Keratinocyte (primary cell): ENCODE results near the gene TRAF1. TPM values are rescaled to one million over a fixed set of nuclear protein-coding genes. Genes with fewer than 3 reads are reported as not detected.

Source experiments
- DNase-seq: peaks from one replicate; pipeline ENCODE4 v3.0.0-alpha.2; 2011; ENCODE audit warnings: low read depth, missing footprints, low spot score
- FAIRE-seq: peaks from 2 replicates; lab custom pipeline; 2011; peaks lifted over from hg19 to GRCh38; lab: Jason Lieb, UNC
- H2AFZ ChIP-seq: 2 replicates; pipeline ENCODE4 v1.6.0; 2012; ENCODE audit warnings: low read length, control low read depth, inconsistent platforms; ENCODE audit not compliant: control insufficient read depth
- H3K27ac ChIP-seq: 2 replicates; pipeline ENCODE4 v1.5.1; 2011; ENCODE audit warnings: low read length; ENCODE audit not compliant: control insufficient read depth, insufficient read depth
- H3K27me3 ChIP-seq: 3 replicates; pipeline ENCODE4 v1.6.0; 2011; ENCODE audit warnings: low read length; ENCODE audit not compliant: control insufficient read depth, insufficient read depth; ENCODE audit errors: extremely low read depth
- H3K36me3 ChIP-seq, 2 experiments: 2 replicates in 1 of 2; 3 replicates in 1 of 2; pipeline ENCODE4 v1.5.1; 2011; ENCODE audit warnings: low read length in 2 of 2, mild to moderate bottlenecking in 1 of 2; ENCODE audit not compliant: control insufficient read depth in 2 of 2, insufficient read depth in 2 of 2; ENCODE audit errors: extremely low read depth in 1 of 2
- H3K4me1 ChIP-seq: 3 replicates; pipeline ENCODE4 v1.5.1; 2011; ENCODE audit warnings: low read length; ENCODE audit not compliant: control insufficient read depth, insufficient read depth; ENCODE audit errors: extremely low read depth
- H3K4me2 ChIP-seq: 3 replicates; pipeline ENCODE4 v1.6.0; 2011; ENCODE audit warnings: low read depth, low read length; ENCODE audit not compliant: control insufficient read depth, insufficient read depth; ENCODE audit errors: extremely low read depth
- H3K4me3 ChIP-seq, 3 experiments: fragments of 200-600 bp in 1 of 3; sonication (generic) in 1 of 3; 2 replicates in 2 of 3; 3 replicates in 1 of 3; pipeline ENCODE4 v1.5.1; 2011 to 2016; ENCODE audit warnings: low read length in 3 of 3, mild to moderate bottlenecking in 3 of 3, control low read depth in 2 of 3, inconsistent platforms in 1 of 3, low read depth in 1 of 3, mixed read lengths in 1 of 3, mixed run types in 1 of 3, moderate library complexity in 1 of 3; ENCODE audit not compliant: control insufficient read depth in 2 of 3, insufficient read depth in 2 of 3; ENCODE audit errors: extremely low read depth in 1 of 3
- H3K79me2 ChIP-seq: 2 replicates; pipeline ENCODE4 v1.6.0; 2012; ENCODE audit warnings: low read length; ENCODE audit not compliant: control insufficient read depth, insufficient read depth
- H3K9ac ChIP-seq: 3 replicates; pipeline ENCODE4 v1.6.0; 2011; ENCODE audit warnings: low read length; ENCODE audit not compliant: control insufficient read depth, insufficient read depth; ENCODE audit errors: extremely low read depth
- H3K9me1 ChIP-seq: 3 replicates; pipeline ENCODE4 v1.6.0; 2011; ENCODE audit warnings: low read length; ENCODE audit not compliant: control insufficient read depth, insufficient read depth; ENCODE audit errors: extremely low read depth
- H3K9me3 ChIP-seq: 2 replicates; pipeline ENCODE4 v1.5.1; 2012; ENCODE audit warnings: low read depth, low read length; ENCODE audit not compliant: control insufficient read depth
- H4K20me1 ChIP-seq: 3 replicates; pipeline ENCODE4 v1.6.0; 2011; ENCODE audit warnings: low read length; ENCODE audit not compliant: control insufficient read depth, insufficient read depth; ENCODE audit errors: extremely low read depth
- CTCF ChIP-seq, 3 experiments: IDR thresholded peaks in 1 of 3; conservative IDR thresholded peaks in 1 of 3; optimal IDR thresholded peaks in 1 of 3; 2 replicates in 2 of 3; 3 replicates in 1 of 3; pipeline versions ENCODE3 to v1.5.1; 2011; ENCODE audit warnings: low read length in 3 of 3, mild to moderate bottlenecking in 3 of 3, moderate library complexity in 2 of 3, control low read depth in 1 of 3, inconsistent platforms in 1 of 3; ENCODE audit not compliant: insufficient read depth in 2 of 3; ENCODE audit errors: extremely low read depth in 1 of 3
- EZH2 ChIP-seq: IDR thresholded peaks from one replicate; pipeline ENCODE4 v1.6.1; 2012; ENCODE audit warnings: inconsistent platforms, mild to moderate bottlenecking, low read length, moderate library complexity
- dilution Hi-C: fragments of 300-500 bp; cut with MboI; formaldehyde crosslinking; loops from one replicate; pipeline ENCODE4 v1.7.0; 2020; ENCODE audit warnings: low sequenced_read_pairs; ENCODE audit not compliant: extremely low pct_ligation_motif_present
- polyA plus RNA-seq, 5 experiments: library from polyadenylated mRNA; depleted of rRNA in 3 of 5; stranded (reverse) in 3 of 5; stranded (forward) in 1 of 5; unstranded in 1 of 5; fragments of >200 nt; gene quantifications; 1 replicate in 1 of 5; 2 replicates in 3 of 5; 3 replicates in 1 of 5; pipeline versions ENCODE4 v1.2.1 to v1.2.3, GENCODE V29; 2011 to 2012; ENCODE audit warnings: missing spikeins in 2 of 5, low read depth in 1 of 5, low replicate concordance in 1 of 5

The TRAF1 gene
- polyA plus RNA-seq, 1 donor (not counting 4 experiments of a cell fraction or from before 2014, with no cell fraction given) = 1.2 TPM

- no peaks in the 10 kb centered on the region for H3K9me3 ChIP-seq
- no peak for DNase-seq
- FAIRE-seq = no peak
- TF ChIP-seq CTCF (optimal IDR thresholded peaks at IDR 0.05 in 1 of 3, IDR thresholded peaks at IDR 0.05 in 1 of 3, conservative IDR thresholded peaks at IDR 0.05 in 1 of 3; ENCODE audit: extremely low read depth in 1 of 3, insufficient read depth in 2 of 3, low read length in 3 of 3) (no peak), EZH2 (no peak)
- no peak overlapping the region for H3K27ac ChIP-seq
- no peaks in the 10 kb centered on the region for H4K20me1 ChIP-seq
- no peaks in the 10 kb centered on the region for H3K27me3 ChIP-seq
- H2AFZ ChIP-seq = no peak overlapping the region
- no peaks in the 10 kb centered on the region for H3K36me3 ChIP-seq
- H3K4me2 ChIP-seq = no peak overlapping the region
- H3K9ac ChIP-seq = no peak overlapping the region
- H3K79me2 ChIP-seq = no peaks in the 10 kb centered on the region
- dilution Hi-C loops = no loop called here
- H3K4me1 ChIP-seq = no peaks in the 10 kb centered on the region
- no peaks in the 10 kb centered on the region for H3K9me1 ChIP-seq
- no peak overlapping the region for H3K4me3 ChIP-seq
Measured at GRCh38 chr9:120970244-120970643, 43.6 kb upstream of the TRAF1 start.

- FAIRE-seq = no peak
- Histone ChIP-seq H3K36me3 (no peaks in the 10 kb centered on the region), H3K9ac (no peak overlapping the region), H3K4me2 (no peak overlapping the region), H3K27ac (no peak overlapping the region), H3K4me3 (no peak overlapping the region), H3K27me3 (no peaks in the 10 kb centered on the region), H4K20me1 (no peaks in the 10 kb centered on the region), H3K9me3 (no peaks in the 10 kb centered on the region), H3K9me1 (no peaks in the 10 kb centered on the region), H3K79me2 (no peaks in the 10 kb centered on the region), H2AFZ (no peak overlapping the region), H3K4me1 (no peaks in the 10 kb centered on the region)
- no peak for DNase-seq
- TF ChIP-seq CTCF (optimal IDR thresholded peaks at IDR 0.05 in 1 of 3, IDR thresholded peaks at IDR 0.05 in 1 of 3, conservative IDR thresholded peaks at IDR 0.05 in 1 of 3; ENCODE audit: extremely low read depth in 1 of 3, insufficient read depth in 2 of 3, low read length in 3 of 3) = no peak
- no peak for TF ChIP-seq EZH2
- dilution Hi-C loops = no loop called here
Measured at GRCh38 chr9:120966013-120966369, 39.4 kb upstream of the TRAF1 start.
